ENCODE measurements around the gene TRPV4. TPM values are rescaled to one million over a fixed set of nuclear protein-coding genes. Genes with fewer than 3 reads are reported as not detected.

TRPV4 gene
- total RNA-seq, 1 experiment from 2014 or later, result 0.44 TPM

- intact Hi-C loops (cut with micrococcal nuclease; ENCODE audit: unreplicated experiment), result no loop called here
- Histone ChIP-seq H3K4me1 (ENCODE audit: control insufficient read depth, insufficient read depth, low read length) (no peaks in the 10 kb centered on the region), H3K27ac (ENCODE audit: low read length) (no peak overlapping the region), H3K9me3 (ENCODE audit: control insufficient read depth, insufficient read depth, low read depth, low read length) (no peaks in the 10 kb centered on the region), H3K4me3 (ENCODE audit: low read depth in 2 of 2, low read length in 2 of 2) (no peak overlapping the region), H3K27me3 (ENCODE audit: control insufficient read depth, insufficient read depth, low read length) (no peaks in the 10 kb centered on the region), H3K36me3 (ENCODE audit: control insufficient read depth, insufficient read depth, low read length) (no peaks in the 10 kb centered on the region)
- DNase-seq (ENCODE audit: low read depth, low spot score) (no peak), ATAC-seq (no peak)
- ChIA-PET CTCF (interaction anchor here (0.8 kb wide), 1 partner anchor 141 kb away, joined by 3 read pairs; no protein-coding TSS in a partner anchor), POLR2A (no interaction called here)
- BruUV-seq (replicated peaks), result no TSS peak
- TF ChIP-seq, protein P1, sequence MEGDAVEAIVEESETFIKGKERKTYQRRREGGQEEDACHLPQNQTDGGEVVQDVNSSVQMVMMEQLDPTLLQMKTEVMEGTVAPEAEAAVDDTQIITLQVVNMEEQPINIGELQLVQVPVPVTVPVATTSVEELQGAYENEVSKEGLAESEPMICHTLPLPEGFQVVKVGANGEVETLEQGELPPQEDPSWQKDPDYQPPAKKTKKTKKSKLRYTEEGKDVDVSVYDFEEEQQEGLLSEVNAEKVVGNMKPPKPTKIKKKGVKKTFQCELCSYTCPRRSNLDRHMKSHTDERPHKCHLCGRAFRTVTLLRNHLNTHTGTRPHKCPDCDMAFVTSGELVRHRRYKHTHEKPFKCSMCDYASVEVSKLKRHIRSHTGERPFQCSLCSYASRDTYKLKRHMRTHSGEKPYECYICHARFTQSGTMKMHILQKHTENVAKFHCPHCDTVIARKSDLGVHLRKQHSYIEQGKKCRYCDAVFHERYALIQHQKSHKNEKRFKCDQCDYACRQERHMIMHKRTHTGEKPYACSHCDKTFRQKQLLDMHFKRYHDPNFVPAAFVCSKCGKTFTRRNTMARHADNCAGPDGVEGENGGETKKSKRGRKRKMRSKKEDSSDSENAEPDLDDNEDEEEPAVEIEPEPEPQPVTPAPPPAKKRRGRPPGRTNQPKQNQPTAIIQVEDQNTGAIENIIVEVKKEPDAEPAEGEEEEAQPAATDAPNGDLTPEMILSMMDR (IDR thresholded peaks at IDR 0.05), result no peak
- TF ChIP-seq POLR2AphosphoS5 (IDR thresholded peaks at IDR 0.05; ENCODE audit: low read depth, low read length), result no peak
- no peak for TF ChIP-seq TCF7L2 (IDR thresholded peaks at IDR 0.05; ENCODE audit: low read depth, low read length)
- no peak for TF ChIP-seq SIN3A (IDR thresholded peaks at IDR 0.05; ENCODE audit: borderline replicate concordance, insufficient read depth, low read depth, low read length)
- TF ChIP-seq, protein P2, sequence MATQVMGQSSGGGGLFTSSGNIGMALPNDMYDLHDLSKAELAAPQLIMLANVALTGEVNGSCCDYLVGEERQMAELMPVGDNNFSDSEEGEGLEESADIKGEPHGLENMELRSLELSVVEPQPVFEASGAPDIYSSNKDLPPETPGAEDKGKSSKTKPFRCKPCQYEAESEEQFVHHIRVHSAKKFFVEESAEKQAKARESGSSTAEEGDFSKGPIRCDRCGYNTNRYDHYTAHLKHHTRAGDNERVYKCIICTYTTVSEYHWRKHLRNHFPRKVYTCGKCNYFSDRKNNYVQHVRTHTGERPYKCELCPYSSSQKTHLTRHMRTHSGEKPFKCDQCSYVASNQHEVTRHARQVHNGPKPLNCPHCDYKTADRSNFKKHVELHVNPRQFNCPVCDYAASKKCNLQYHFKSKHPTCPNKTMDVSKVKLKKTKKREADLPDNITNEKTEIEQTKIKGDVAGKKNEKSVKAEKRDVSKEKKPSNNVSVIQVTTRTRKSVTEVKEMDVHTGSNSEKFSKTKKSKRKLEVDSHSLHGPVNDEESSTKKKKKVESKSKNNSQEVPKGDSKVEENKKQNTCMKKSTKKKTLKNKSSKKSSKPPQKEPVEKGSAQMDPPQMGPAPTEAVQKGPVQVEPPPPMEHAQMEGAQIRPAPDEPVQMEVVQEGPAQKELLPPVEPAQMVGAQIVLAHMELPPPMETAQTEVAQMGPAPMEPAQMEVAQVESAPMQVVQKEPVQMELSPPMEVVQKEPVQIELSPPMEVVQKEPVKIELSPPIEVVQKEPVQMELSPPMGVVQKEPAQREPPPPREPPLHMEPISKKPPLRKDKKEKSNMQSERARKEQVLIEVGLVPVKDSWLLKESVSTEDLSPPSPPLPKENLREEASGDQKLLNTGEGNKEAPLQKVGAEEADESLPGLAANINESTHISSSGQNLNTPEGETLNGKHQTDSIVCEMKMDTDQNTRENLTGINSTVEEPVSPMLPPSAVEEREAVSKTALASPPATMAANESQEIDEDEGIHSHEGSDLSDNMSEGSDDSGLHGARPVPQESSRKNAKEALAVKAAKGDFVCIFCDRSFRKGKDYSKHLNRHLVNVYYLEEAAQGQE (IDR thresholded peaks at IDR 0.05; ENCODE audit: insufficient read depth in 1 of 2, low read depth in 2 of 2, low read length in 1 of 2), result no peak
- in situ Hi-C loops (cut with HindIII; ENCODE audit: low pct_unique_long_range_greater_than_20kb, low sequenced_read_pairs), result no loop called here
Observed at GRCh38 chr12:109738878-109739665, 94.1 kb downstream of the TRPV4 start.

GRCh38 chr12:109738209-109738608 lies 95.0 kb downstream of the TRPV4 start:
- CTCF ChIA-PET, result no interaction called here
- no peak for ATAC-seq
- intact Hi-C loops (cut with micrococcal nuclease; ENCODE audit: unreplicated experiment), result no loop called here

More at GRCh38 chr12:109738209-109738608, 95.0 kb downstream of the TRPV4 start:
- in situ Hi-C loops (cut with HindIII; ENCODE audit: low pct_unique_long_range_greater_than_20kb, low sequenced_read_pairs), result no loop called here
- Histone ChIP-seq H3K36me3 (ENCODE audit: control insufficient read depth, insufficient read depth, low read length) (no peaks in the 10 kb centered on the region), H3K4me1 (ENCODE audit: control insufficient read depth, insufficient read depth, low read length) (no peaks in the 10 kb centered on the region), H3K4me3 (ENCODE audit: low read depth in 2 of 2, low read length in 2 of 2) (no peak overlapping the region), H3K9me3 (ENCODE audit: control insufficient read depth, insufficient read depth, low read depth, low read length) (no peaks in the 10 kb centered on the region), H3K27ac (ENCODE audit: low read length) (no peak overlapping the region), H3K27me3 (ENCODE audit: control insufficient read depth, insufficient read depth, low read length) (no peaks in the 10 kb centered on the region)
- DNase-seq (ENCODE audit: low read depth, low spot score), result no peak
- TF ChIP-seq TCF7L2 (IDR thresholded peaks at IDR 0.05; ENCODE audit: low read depth, low read length), result no peak
- TF ChIP-seq, protein P2 (IDR thresholded peaks at IDR 0.05; ENCODE audit: insufficient read depth in 1 of 2, low read depth in 2 of 2, low read length in 1 of 2), result no peak
- TF ChIP-seq, protein P1 (IDR thresholded peaks at IDR 0.05), result no peak
- BruUV-seq (replicated peaks), result no TSS peak
- POLR2A ChIA-PET, result no interaction called here

Data from Panc1 (cell line).